GM23338 (cell line): Measurements from ENCODE around the gene ZGLP1. TPM values are rescaled to one million over a fixed set of nuclear protein-coding genes. Genes with fewer than 3 reads are reported as not detected.

Experiments used
- ATAC-seq: fragments of 200-7000 bp; cut with Tn5 transposase; 3 replicates; pipeline ENCODE4 v1.9.1; 2020
- DNase-seq: peaks from one replicate; pipeline ENCODE4 v3.0.0-alpha.2; 2015; ENCODE audit warnings: low spot score
- H2AFZ ChIP-seq: fragments of 200-600 bp; sonication (generic); 2 replicates; pipeline ENCODE4 v1.8.0; 2016; ENCODE audit warnings: antibody characterized with exemption, mild to moderate bottlenecking, moderate library complexity
- H3F3A ChIP-seq: fragments of 200-600 bp; sonication (generic); replicated peaks from 2 replicates; pipeline ENCODE4 v1.8.0; 2017; ENCODE audit warnings: antibody characterized with exemption, mixed run types, low read depth
- H3K27ac ChIP-seq: fragments of 200-600 bp; sonication (generic); 2 replicates; pipeline ENCODE4 v1.6.1; 2016; ENCODE audit warnings: low read depth
- H3K27me3 ChIP-seq: fragments of 200-600 bp; sonication (generic); 2 replicates; pipeline ENCODE4 v1.8.0; 2016; ENCODE audit warnings: mild to moderate bottlenecking, mixed run types, moderate library complexity; ENCODE audit not compliant: insufficient read depth
- H3K36me3 ChIP-seq: fragments of 200-600 bp; sonication (generic); 2 replicates; pipeline ENCODE4 v1.8.0; 2016; ENCODE audit warnings: mild to moderate bottlenecking; ENCODE audit not compliant: insufficient read depth
- H3K4me1 ChIP-seq: fragments of 200-600 bp; sonication (generic); 2 replicates; pipeline ENCODE4 v1.8.0; 2016; ENCODE audit warnings: mild to moderate bottlenecking, moderate library complexity; ENCODE audit not compliant: insufficient read depth
- H3K4me2 ChIP-seq: fragments of 200-600 bp; sonication (generic); 2 replicates; pipeline ENCODE4 v1.7.1; 2017; ENCODE audit warnings: mixed run types
- H3K4me3 ChIP-seq: fragments of 200-600 bp; sonication (generic); 2 replicates; pipeline ENCODE4 v1.6.1; 2016; ENCODE audit warnings: mixed run types
- H3K79me2 ChIP-seq: fragments of 200-600 bp; sonication (generic); replicated peaks from 2 replicates; pipeline ENCODE4 v1.8.0; 2017; ENCODE audit warnings: mild to moderate bottlenecking; ENCODE audit not compliant: insufficient read depth
- H3K9me2 ChIP-seq: fragments of 200-600 bp; sonication (generic); 2 replicates; pipeline ENCODE4 v1.8.0; 2017; ENCODE audit not compliant: insufficient read depth
- H4K20me1 ChIP-seq: fragments of 200-600 bp; sonication (generic); replicated peaks from 2 replicates; pipeline ENCODE4 v1.8.0; 2017; ENCODE audit warnings: mild to moderate bottlenecking; ENCODE audit not compliant: insufficient read depth
- H3K27ac Mint-ChIP-seq: 2 replicates; pipeline ENCODE4 v1.8.0; 2020; ENCODE audit warnings: inconsistent platforms, mild to moderate bottlenecking, moderate library complexity, mixed read lengths
- H3K27me3 Mint-ChIP-seq: 3 replicates; pipeline ENCODE4 v1.8.0; 2022; ENCODE audit warnings: low read depth, mild to moderate bottlenecking, moderate library complexity, mixed read lengths, inconsistent platforms; ENCODE audit not compliant: insufficient read depth, poor library complexity
- H3K36me3 Mint-ChIP-seq: 3 replicates; pipeline ENCODE4 v1.8.0; 2021; ENCODE audit warnings: low read depth, mild to moderate bottlenecking, inconsistent platforms, moderate library complexity, mixed read lengths
- H3K4me1 Mint-ChIP-seq: 3 replicates; pipeline ENCODE4 v1.8.0; 2020; ENCODE audit warnings: mild to moderate bottlenecking, inconsistent platforms, mixed read lengths
- H3K4me3 Mint-ChIP-seq: 3 replicates; pipeline ENCODE4 v1.8.0; 2021; ENCODE audit warnings: moderate library complexity, mild to moderate bottlenecking, inconsistent platforms, mixed read lengths
- H3K9me3 Mint-ChIP-seq: 3 replicates; pipeline ENCODE4 v1.8.0; 2020; ENCODE audit warnings: moderate library complexity, mild to moderate bottlenecking, inconsistent platforms, mixed read lengths
- CREB1 ChIP-seq: fragments of 250-450 bp; sonication (Bioruptor Pico); IDR thresholded peaks from 2 replicates; pipeline ENCODE4 v1.5.0; 2020; ENCODE audit warnings: low read depth, mild to moderate bottlenecking, moderate library complexity
- EZH2 ChIP-seq: fragments of 200-600 bp; sonication (generic); IDR thresholded peaks from one replicate; pipeline ENCODE4 v1.8.0; 2017; ENCODE audit warnings: antibody characterized with exemption, mild to moderate bottlenecking, low read depth; ENCODE audit not compliant: unreplicated experiment
- EZH2phosphoT487 ChIP-seq: fragments of 200-600 bp; sonication (generic); IDR thresholded peaks from one replicate; pipeline ENCODE4 v1.8.1; 2018; ENCODE audit warnings: antibody characterized with exemption; ENCODE audit not compliant: unreplicated experiment
- JUNB ChIP-seq: IDR thresholded peaks from one replicate; pipeline ENCODE4 v1.6.1; 2016; ENCODE audit warnings: antibody characterized with exemption; ENCODE audit not compliant: unreplicated experiment
- NANOG ChIP-seq: IDR thresholded peaks from 2 replicates; pipeline ENCODE4 v1.6.1; 2016; ENCODE audit warnings: antibody characterized with exemption, borderline replicate concordance
- POLR2AphosphoS5 ChIP-seq: IDR thresholded peaks from 2 replicates; pipeline ENCODE4 v1.6.1; 2016; ENCODE audit warnings: antibody characterized with exemption, low read depth
- STAT1 ChIP-seq: IDR thresholded peaks from one replicate; pipeline ENCODE4 v1.6.1; 2016; ENCODE audit warnings: antibody characterized with exemption; ENCODE audit not compliant: unreplicated experiment
- ZNF114 ChIP-seq: fragments of 250-450 bp; sonication (Bioruptor Pico); IDR thresholded peaks from 2 replicates; pipeline ENCODE4 v1.5.0; 2020; ENCODE audit warnings: mild to moderate bottlenecking, moderate library complexity
- ZNF331 ChIP-seq: fragments of 250-450 bp; sonication (Bioruptor Pico); IDR thresholded peaks from 2 replicates; pipeline ENCODE4 v1.5.0; 2020; ENCODE audit warnings: low read depth, mild to moderate bottlenecking, moderate library complexity
- polyA plus RNA-seq: library from polyadenylated mRNA; unstranded; fragments of >200 nt; fragmentation: Nextera tagmentation; extraction: Ambion mirVana; gene quantifications from 2 replicates; pipeline ENCODE4 v1.2.1, GENCODE V29; 2016
- total RNA-seq: library from RNA; depleted of rRNA; stranded (reverse); fragments of >200 nt; shearing (Covaris generic); gene quantifications from 2 replicates; pipeline ENCODE4 v1.2.3, GENCODE V29; 2014
- TF ChIP-seq, protein P1 (sequence below), 2 experiments: fragments of 200-600 bp in 1 of 2; sonication (generic) in 1 of 2; conservative IDR thresholded peaks; 2 replicates each; pipeline versions ENCODE4 v1.5.1 to v1.6.1; 2016 to 2017; ENCODE audit warnings: antibody characterized with exemption in 2 of 2, low read depth in 2 of 2, mild to moderate bottlenecking in 2 of 2, moderate library complexity in 1 of 2
- TF ChIP-seq, protein P2 (sequence below): IDR thresholded peaks from 2 replicates; pipeline ENCODE4 v1.6.1; 2016; ENCODE audit warnings: antibody characterized with exemption
- TF ChIP-seq, protein P3 (sequence below): fragments of 250-450 bp; sonication (Bioruptor Pico); IDR thresholded peaks from 2 replicates; pipeline ENCODE4 v1.5.0; 2020; ENCODE audit warnings: mild to moderate bottlenecking, moderate library complexity
- TF ChIP-seq, protein P4 (sequence below): IDR thresholded peaks from one replicate; pipeline ENCODE4 v1.6.1; 2018; ENCODE audit warnings: antibody characterized with exemption; ENCODE audit not compliant: unreplicated experiment

ZGLP1 gene
- total and polyA plus RNA-seq, 2 experiments from 2014 or later, result 1.5 to 5.3 TPM

DNA sequence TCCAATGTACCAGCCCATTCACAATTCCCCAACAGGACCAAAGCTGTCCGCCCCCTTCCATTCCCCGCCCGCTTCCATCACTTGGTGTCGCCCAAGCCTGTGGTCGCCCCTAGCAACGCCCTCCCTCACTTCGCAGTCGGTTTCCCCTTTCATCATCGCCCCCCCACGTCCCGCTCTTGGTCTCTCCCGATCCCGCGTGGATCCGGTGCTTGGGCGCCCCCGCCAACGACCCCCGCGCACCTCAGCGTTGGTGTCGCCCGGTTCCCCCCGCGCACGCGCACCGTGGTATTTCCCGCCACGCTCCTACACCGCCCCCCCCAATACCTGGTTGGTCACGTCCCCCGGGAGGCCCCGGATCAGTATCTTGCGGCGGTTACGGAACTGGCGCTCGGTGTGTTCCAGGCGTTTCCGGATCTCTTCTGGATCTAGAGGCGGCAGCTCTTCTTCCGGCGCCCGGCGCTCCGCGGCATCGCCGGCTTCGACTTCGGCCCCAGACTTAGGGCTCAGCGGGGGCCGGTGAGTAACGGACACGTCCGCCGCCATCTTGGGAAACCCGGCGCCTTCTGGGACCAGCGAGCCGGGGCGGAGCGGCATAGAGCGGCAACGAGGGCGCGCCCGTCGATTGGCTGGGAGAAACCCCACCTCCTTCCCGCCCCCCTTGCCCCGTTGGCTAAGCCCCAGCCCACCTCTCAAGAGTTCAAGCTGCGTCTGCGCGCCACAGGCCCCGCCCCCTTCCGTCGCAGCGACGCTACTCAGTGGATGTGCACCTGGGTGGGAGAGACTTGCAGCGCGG, 23.5 kb upstream of the ZGLP1 start, which contains the start of gene RAVER1:
Gene RAVER1, minus strand, starts transcription at position 565 of the 793 bp plus-strand sequence. Its CDS starts 22 bp downstream, at position 543.
- Mint-ChIP-seq H3K27me3 (peaks cover 17% of the 10 kb centered on the region), H3K9me3 (no peaks in the 10 kb centered on the region), H3K27ac (peak within 1 kb of the TSS; percentile 97), H3K36me3 (peaks cover 24% of the 10 kb centered on the region), H3K4me3 (peak within 1 kb of the TSS; percentile 98), H3K4me1 (peaks cover 11% of the 10 kb centered on the region)
- Histone ChIP-seq H4K20me1 (peaks cover 13% of the 10 kb centered on the region), H3K79me2 (peaks cover 33% of the 10 kb centered on the region), H3K27me3 (no peaks in the 10 kb centered on the region), H3K27ac (peak within 1 kb of the TSS; percentile 95), H3K4me1 (peaks cover 13% of the 10 kb centered on the region; the same call in 1 of the 2 replicates), H3F3A (no peaks in the 10 kb centered on the region; the same call in 1 of the 2 replicates), H3K36me3 (peaks cover 8% of the 10 kb centered on the region; the same call in 1 of the 2 replicates), H3K4me3 (peak within 1 kb of the TSS; percentile 99), H2AFZ (peak within 1 kb of the TSS; percentile 97), H3K9me2 (no peaks in the 10 kb centered on the region), H3K4me2 (peak within 1 kb of the TSS; percentile 93)
- DNase-seq, result peak; percentile 99
- TF ChIP-seq STAT1 (no peak), NANOG (no peak), POLR2AphosphoS5 (peak; percentile 81), CREB1 (0 out of 2 replicates have a peak, but pooled peaks have one; percentile 15), ZNF331 (CRISPR knock-in tag) (no peak), JUNB (no peak), ZNF114 (CRISPR knock-in tag) (no peak), EZH2phosphoT487 (no peak), EZH2 (no peak)
- TF ChIP-seq, protein P1, sequence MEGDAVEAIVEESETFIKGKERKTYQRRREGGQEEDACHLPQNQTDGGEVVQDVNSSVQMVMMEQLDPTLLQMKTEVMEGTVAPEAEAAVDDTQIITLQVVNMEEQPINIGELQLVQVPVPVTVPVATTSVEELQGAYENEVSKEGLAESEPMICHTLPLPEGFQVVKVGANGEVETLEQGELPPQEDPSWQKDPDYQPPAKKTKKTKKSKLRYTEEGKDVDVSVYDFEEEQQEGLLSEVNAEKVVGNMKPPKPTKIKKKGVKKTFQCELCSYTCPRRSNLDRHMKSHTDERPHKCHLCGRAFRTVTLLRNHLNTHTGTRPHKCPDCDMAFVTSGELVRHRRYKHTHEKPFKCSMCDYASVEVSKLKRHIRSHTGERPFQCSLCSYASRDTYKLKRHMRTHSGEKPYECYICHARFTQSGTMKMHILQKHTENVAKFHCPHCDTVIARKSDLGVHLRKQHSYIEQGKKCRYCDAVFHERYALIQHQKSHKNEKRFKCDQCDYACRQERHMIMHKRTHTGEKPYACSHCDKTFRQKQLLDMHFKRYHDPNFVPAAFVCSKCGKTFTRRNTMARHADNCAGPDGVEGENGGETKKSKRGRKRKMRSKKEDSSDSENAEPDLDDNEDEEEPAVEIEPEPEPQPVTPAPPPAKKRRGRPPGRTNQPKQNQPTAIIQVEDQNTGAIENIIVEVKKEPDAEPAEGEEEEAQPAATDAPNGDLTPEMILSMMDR (conservative IDR thresholded peaks at IDR 0.05; ENCODE audit: low read depth in 2 of 2), result no peak
- TF ChIP-seq, protein P2, sequence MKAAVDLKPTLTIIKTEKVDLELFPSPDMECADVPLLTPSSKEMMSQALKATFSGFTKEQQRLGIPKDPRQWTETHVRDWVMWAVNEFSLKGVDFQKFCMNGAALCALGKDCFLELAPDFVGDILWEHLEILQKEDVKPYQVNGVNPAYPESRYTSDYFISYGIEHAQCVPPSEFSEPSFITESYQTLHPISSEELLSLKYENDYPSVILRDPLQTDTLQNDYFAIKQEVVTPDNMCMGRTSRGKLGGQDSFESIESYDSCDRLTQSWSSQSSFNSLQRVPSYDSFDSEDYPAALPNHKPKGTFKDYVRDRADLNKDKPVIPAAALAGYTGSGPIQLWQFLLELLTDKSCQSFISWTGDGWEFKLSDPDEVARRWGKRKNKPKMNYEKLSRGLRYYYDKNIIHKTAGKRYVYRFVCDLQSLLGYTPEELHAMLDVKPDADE, result peak; percentile 67
- TF ChIP-seq, protein P3, sequence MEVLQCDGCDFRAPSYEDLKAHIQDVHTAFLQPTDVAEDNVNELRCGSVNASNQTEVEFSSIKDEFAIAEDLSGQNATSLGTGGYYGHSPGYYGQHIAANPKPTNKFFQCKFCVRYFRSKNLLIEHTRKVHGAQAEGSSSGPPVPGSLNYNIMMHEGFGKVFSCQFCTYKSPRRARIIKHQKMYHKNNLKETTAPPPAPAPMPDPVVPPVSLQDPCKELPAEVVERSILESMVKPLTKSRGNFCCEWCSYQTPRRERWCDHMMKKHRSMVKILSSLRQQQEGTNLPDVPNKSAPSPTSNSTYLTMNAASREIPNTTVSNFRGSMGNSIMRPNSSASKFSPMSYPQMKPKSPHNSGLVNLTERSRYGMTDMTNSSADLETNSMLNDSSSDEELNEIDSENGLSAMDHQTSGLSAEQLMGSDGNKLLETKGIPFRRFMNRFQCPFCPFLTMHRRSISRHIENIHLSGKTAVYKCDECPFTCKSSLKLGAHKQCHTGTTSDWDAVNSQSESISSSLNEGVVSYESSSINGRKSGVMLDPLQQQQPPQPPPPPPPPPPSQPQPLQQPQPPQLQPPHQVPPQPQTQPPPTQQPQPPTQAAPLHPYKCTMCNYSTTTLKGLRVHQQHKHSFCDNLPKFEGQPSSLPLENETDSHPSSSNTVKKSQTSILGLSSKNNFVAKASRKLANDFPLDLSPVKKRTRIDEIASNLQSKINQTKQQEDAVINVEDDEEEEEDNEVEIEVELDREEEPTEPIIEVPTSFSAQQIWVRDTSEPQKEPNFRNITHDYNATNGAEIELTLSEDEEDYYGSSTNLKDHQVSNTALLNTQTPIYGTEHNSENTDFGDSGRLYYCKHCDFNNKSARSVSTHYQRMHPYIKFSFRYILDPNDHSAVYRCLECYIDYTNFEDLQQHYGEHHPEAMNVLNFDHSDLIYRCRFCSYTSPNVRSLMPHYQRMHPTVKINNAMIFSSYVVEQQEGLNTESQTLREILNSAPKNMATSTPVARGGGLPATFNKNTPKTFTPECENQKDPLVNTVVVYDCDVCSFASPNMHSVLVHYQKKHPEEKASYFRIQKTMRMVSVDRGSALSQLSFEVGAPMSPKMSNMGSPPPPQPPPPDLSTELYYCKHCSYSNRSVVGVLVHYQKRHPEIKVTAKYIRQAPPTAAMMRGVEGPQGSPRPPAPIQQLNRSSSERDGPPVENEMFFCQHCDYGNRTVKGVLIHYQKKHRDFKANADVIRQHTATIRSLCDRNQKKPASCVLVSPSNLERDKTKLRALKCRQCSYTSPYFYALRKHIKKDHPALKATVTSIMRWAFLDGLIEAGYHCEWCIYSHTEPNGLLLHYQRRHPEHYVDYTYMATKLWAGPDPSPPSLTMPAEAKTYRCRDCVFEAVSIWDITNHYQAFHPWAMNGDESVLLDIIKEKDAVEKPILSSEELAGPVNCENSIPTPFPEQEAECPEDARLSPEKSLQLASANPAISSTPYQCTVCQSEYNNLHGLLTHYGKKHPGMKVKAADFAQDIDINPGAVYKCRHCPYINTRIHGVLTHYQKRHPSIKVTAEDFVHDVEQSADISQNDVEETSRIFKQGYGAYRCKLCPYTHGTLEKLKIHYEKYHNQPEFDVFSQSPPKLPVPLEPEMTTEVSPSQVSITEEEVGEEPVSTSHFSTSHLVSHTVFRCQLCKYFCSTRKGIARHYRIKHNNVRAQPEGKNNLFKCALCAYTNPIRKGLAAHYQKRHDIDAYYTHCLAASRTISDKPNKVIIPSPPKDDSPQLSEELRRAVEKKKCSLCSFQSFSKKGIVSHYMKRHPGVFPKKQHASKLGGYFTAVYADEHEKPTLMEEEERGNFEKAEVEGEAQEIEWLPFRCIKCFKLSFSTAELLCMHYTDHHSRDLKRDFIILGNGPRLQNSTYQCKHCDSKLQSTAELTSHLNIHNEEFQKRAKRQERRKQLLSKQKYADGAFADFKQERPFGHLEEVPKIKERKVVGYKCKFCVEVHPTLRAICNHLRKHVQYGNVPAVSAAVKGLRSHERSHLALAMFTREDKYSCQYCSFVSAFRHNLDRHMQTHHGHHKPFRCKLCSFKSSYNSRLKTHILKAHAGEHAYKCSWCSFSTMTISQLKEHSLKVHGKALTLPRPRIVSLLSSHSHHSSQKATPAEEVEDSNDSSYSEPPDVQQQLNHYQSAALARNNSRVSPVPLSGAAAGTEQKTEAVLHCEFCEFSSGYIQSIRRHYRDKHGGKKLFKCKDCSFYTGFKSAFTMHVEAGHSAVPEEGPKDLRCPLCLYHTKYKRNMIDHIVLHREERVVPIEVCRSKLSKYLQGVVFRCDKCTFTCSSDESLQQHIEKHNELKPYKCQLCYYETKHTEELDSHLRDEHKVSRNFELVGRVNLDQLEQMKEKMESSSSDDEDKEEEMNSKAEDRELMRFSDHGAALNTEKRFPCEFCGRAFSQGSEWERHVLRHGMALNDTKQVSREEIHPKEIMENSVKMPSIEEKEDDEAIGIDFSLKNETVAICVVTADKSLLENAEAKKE (CRISPR knock-in tag), result no peak
- TF ChIP-seq, protein P4, sequence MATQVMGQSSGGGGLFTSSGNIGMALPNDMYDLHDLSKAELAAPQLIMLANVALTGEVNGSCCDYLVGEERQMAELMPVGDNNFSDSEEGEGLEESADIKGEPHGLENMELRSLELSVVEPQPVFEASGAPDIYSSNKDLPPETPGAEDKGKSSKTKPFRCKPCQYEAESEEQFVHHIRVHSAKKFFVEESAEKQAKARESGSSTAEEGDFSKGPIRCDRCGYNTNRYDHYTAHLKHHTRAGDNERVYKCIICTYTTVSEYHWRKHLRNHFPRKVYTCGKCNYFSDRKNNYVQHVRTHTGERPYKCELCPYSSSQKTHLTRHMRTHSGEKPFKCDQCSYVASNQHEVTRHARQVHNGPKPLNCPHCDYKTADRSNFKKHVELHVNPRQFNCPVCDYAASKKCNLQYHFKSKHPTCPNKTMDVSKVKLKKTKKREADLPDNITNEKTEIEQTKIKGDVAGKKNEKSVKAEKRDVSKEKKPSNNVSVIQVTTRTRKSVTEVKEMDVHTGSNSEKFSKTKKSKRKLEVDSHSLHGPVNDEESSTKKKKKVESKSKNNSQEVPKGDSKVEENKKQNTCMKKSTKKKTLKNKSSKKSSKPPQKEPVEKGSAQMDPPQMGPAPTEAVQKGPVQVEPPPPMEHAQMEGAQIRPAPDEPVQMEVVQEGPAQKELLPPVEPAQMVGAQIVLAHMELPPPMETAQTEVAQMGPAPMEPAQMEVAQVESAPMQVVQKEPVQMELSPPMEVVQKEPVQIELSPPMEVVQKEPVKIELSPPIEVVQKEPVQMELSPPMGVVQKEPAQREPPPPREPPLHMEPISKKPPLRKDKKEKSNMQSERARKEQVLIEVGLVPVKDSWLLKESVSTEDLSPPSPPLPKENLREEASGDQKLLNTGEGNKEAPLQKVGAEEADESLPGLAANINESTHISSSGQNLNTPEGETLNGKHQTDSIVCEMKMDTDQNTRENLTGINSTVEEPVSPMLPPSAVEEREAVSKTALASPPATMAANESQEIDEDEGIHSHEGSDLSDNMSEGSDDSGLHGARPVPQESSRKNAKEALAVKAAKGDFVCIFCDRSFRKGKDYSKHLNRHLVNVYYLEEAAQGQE, result no peak
- peak; percentile 86 for ATAC-seq
